Mucosa of descending colon (tissue), 3 donors: ENCODE results near the gene ATF3. TPM values are rescaled to one million over a fixed set of nuclear protein-coding genes. Genes with fewer than 3 reads are reported as not detected.

Experiments
- ATAC-seq: fragments of 200-7000 bp; cut with Tn5 transposase; one replicate; pipeline ENCODE4 v1.9.1; 2020; ENCODE audit warnings: mild to moderate bottlenecking, moderate library complexity
- DNase-seq, 3 donors: peaks; one replicate each; pipeline ENCODE4 v3.0.0-alpha.2; 2020
- H3K36me3 ChIP-seq: fragments of 200-600 bp; one replicate; pipeline ENCODE4 v1.8.0; 2021; ENCODE audit warnings: low read depth, mild to moderate bottlenecking
- H3K4me1 ChIP-seq: fragments of 200-600 bp; one replicate; pipeline ENCODE4 v1.8.0; 2021; ENCODE audit warnings: low read depth, mild to moderate bottlenecking
- H3K4me3 ChIP-seq: fragments of 200-600 bp; one replicate; pipeline ENCODE4 v1.8.0; 2021; ENCODE audit warnings: mild to moderate bottlenecking
- H3K9me3 ChIP-seq: fragments of 200-600 bp; one replicate; pipeline ENCODE4 v1.8.0; 2021; ENCODE audit warnings: mild to moderate bottlenecking
- intact Hi-C, 2 donors: fragments of 100-400 bp; cut with DNase I in 1 of 2; cut with micrococcal nuclease in 1 of 2; formaldehyde crosslinking; loops; one replicate each; pipeline versions ENCODE4 v1.11.0 to v1.11.1; 2022; cut with DNase I, micrococcal nuclease
- total RNA-seq, 3 donors: library from RNA; stranded (reverse); fragmentation: NEBNext Ultra II Directional in 2 of 3; extraction: Animal tissue kit (Norgen Biotek cat#: 25700) in 2 of 3; gene quantifications; one replicate each; pipeline versions ENCODE4 v1.2.1 to v1.2.4, GENCODE V29; 2021 to 2023
- TF ChIP-seq, protein P1 (sequence below): fragments of 200-600 bp; IDR thresholded peaks from one replicate; pipeline ENCODE4 v1.8.0; 2022; ENCODE audit warnings: antibody characterized with exemption, mild to moderate bottlenecking
- donor health status: DM: no; HTN: no; CAD: no; lungs with moderate emphysema.
- donor health status: DM: no; HTN: no; CAD: no.
- donor health status: DM: no; HTN: yes; CAD: no.

ATF3 gene
- total RNA-seq, 3 donors from 2014 or later = 20.2 to 121 (median 42.0) TPM

GRCh38 chr1:212615201-212615470 is 6.6 kb downstream of the ATF3 start:
- Histone ChIP-seq H3K9me3 (no peaks in the 10 kb centered on the region), H3K36me3 (no peaks in the 10 kb centered on the region), H3K4me3 (no peak overlapping the region), H3K4me1 (no peaks in the 10 kb centered on the region)
- TF ChIP-seq, protein P1, sequence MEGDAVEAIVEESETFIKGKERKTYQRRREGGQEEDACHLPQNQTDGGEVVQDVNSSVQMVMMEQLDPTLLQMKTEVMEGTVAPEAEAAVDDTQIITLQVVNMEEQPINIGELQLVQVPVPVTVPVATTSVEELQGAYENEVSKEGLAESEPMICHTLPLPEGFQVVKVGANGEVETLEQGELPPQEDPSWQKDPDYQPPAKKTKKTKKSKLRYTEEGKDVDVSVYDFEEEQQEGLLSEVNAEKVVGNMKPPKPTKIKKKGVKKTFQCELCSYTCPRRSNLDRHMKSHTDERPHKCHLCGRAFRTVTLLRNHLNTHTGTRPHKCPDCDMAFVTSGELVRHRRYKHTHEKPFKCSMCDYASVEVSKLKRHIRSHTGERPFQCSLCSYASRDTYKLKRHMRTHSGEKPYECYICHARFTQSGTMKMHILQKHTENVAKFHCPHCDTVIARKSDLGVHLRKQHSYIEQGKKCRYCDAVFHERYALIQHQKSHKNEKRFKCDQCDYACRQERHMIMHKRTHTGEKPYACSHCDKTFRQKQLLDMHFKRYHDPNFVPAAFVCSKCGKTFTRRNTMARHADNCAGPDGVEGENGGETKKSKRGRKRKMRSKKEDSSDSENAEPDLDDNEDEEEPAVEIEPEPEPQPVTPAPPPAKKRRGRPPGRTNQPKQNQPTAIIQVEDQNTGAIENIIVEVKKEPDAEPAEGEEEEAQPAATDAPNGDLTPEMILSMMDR = no peak
- intact Hi-C loops = loop anchor here in 1 of 2 donors (10.0 kb wide), 1 partner anchor 140 kb away; no protein-coding TSS in a partner anchor
- ATAC-seq (no peak), DNase-seq (no peak)

GRCh38 chr1:212618466-212619210 is 10.1 kb downstream of the ATF3 start:
- ATAC-seq (no peak), DNase-seq (no peak)
- Histone ChIP-seq H3K4me3 (no peak overlapping the region), H3K4me1 (no peaks in the 10 kb centered on the region), H3K36me3 (no peaks in the 10 kb centered on the region), H3K9me3 (no peaks in the 10 kb centered on the region)
- intact Hi-C loops = loop anchor here in 1 of 2 donors (10.0 kb wide), 1 partner anchor 144 kb away; no protein-coding TSS in a partner anchor
- TF ChIP-seq, protein P1 = no peak

DNA sequence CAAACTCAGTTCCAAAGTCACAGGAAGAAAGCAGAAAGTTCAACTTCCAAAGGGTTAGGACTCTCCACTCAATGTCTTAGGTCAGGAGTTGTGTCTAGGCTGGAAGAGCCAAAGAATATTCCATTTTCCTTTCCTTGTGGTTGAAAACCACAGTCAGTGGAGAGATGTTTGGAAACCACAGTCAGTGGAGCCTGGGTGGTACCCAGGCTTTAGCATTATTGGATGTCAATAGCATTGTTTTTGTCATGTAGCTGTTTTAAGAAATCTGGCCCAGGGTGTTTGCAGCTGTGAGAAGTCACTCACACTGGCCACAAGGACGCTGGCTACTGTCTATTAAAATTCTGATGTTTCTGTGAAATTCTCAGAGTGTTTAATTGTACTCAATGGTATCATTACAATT is 11.7 kb downstream of the ATF3 start:
- no peak for DNase-seq
- Histone ChIP-seq H3K36me3 (no peaks in the 10 kb centered on the region), H3K9me3 (no peaks in the 10 kb centered on the region), H3K4me3 (no peak overlapping the region), H3K4me1 (no peaks in the 10 kb centered on the region)
- ATAC-seq = no peak
- TF ChIP-seq, protein P1 = no peak
- intact Hi-C loops = no loop called here

DNA sequence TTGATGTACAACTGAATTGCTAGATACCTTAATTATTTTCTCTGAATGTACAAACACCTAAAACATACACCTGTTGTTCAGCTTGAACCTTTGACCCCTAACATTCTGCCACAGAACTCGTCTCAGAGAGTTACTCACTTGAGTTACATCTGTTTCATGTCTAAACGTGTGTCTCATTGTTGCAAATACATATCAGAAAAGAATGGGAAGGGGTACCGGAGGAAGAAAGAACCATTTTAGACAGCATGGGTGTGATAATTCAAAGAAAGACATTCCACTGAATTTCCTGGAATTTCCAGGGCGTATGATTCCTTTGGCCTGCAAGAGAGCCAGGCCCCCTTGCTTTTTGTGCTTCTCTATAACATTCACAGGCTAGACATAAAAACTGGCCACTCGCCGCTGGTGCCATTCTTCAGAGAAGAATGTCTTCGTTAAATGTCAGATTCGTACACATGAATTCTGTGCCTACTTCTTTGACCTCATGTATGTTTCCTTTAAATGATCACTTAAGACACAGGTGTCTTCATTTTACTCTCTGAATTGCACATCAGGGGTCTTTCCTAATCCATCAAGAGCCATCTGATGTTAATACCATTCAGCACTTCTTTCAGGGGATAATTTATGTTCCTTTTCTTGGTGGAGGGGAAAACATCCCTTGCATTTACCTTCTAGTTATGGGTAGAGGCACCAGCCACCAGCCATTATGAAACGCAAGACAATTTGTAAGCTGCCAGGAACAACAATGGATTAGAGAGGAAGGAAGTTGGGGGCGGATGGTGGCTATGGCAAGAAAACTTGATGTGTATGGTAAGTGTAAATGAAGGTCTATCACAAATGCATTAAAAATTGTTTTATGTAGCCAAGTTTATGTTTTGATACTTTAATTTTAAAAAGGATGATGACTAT is 12.7 kb downstream of the ATF3 start:
- no peak for ATAC-seq
- Histone ChIP-seq H3K9me3 (no peaks in the 10 kb centered on the region), H3K36me3 (no peaks in the 10 kb centered on the region), H3K4me1 (no peaks in the 10 kb centered on the region), H3K4me3 (no peak overlapping the region)
- intact Hi-C loops = no loop called here
- TF ChIP-seq, protein P1 = no peak
- DNase-seq = no peak

GRCh38 chr1:212621949-212622305 is 13.4 kb downstream of the ATF3 start:
- no peak overlapping the region for H3K4me3 ChIP-seq
- DNase-seq = no peak
- intact Hi-C loops = no loop called here
- TF ChIP-seq, protein P1 = no peak
- no peaks in the 10 kb centered on the region for H3K4me1 ChIP-seq
- ATAC-seq = peak; percentile 48
- no peaks in the 10 kb centered on the region for H3K36me3 ChIP-seq
- no peaks in the 10 kb centered on the region for H3K9me3 ChIP-seq
